Ishikawa (cell line): ENCODE results near the gene MBD3L2B.

Experiments used
- RAD21 ChIP-seq: IDR thresholded peaks from 2 replicates; pipeline ENCODE4 v1.6.1; 2012; ENCODE audit warnings: low read depth
- TAF1 ChIP-seq: IDR thresholded peaks from 2 replicates; pipeline ENCODE4 v1.6.1; 2012; ENCODE audit warnings: low read depth, mild to moderate bottlenecking

- no peak for TF ChIP-seq TAF1
- TF ChIP-seq RAD21: no peak
Observed at GRCh38 chr19:6987850-6988249, 33.4 kb downstream of the MBD3L2B start.
